DMS 273 treated with DMSO at 0.1 percent for 48 hours (cell line): Measurements from ENCODE around the gene RBMY1A1.
"Not testable (repeated sequence)": the region's sequence is repeated elsewhere in the genome, so short reads cannot be mapped to it uniquely, and the experiment has no call there.

Experiments used
- DNase-seq: peaks from one replicate; lab custom pipeline; 2025; lab: John Stamatoyannopoulos, UW

The RBMY1A1 gene

DNA sequence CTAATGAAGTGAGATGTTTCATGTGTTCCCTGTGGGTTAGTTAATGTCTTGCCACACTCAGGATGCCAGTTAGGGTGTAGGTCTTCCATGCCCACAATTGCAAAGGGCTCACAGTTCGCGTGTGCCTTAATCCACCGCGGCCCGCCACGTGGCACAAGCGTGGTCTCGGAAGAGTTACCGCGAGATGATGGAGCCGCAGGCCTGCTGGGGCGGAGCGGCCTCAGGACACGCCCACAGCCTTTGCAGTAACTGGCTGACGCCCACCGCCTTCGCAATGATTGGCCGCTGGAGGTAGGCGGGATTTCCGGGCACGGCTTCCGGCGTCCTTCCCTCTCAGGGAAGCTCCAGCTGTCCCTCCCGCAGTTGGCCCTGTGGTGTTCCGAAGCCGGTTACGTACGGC lies at the start of gene RBMY1A1:
TSS of gene RBMY1A1 (plus strand) at position 301 of the 400 bp plus-strand sequence. CDS start 2,013 bp downstream, outside the sequence.
- not testable (repeated sequence) for DNase-seq

GRCh38 chrY:21511038-21511437 lies 23.6 kb upstream of the RBMY1A1 start, which contains the start of gene RBMY1B:
Gene RBMY1B (plus strand): TSS chrY:21511338. CDS start chrY:21513351, 2,013 bp downstream.
- not testable (repeated sequence) for DNase-seq

DNA sequence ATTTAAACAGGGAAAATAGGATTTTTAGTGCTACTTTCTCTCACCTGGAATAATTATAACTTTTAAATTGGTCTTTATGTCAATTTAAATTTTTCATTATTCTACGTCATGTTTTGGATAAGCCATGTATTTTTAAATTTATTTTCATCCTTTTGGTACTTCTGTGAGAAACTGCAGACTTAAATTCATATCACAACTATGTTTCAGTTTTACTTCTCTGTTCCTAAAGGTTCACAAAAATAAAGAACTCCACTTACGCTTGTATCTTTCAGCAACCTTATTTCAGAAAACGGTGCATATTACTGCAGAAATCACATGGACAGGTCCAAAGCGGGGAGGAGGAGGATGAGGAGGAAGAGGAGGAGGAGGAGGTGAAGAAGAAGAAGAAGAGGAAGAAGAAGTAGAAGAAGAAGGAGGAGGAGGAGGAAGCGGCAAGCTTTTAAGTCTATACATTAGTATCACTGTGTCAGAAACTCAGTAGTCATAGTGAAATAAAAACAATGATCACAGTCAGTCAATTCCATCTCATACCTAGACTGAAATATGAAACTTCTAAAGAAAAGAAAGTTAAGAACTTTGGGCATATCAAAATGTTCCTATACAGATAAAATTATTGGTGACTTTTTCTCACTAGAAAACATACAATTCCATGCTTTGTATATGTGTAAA lies 24.8 kb downstream of the RBMY1A1 start:
- DNase-seq, result not testable (repeated sequence)

DNA sequence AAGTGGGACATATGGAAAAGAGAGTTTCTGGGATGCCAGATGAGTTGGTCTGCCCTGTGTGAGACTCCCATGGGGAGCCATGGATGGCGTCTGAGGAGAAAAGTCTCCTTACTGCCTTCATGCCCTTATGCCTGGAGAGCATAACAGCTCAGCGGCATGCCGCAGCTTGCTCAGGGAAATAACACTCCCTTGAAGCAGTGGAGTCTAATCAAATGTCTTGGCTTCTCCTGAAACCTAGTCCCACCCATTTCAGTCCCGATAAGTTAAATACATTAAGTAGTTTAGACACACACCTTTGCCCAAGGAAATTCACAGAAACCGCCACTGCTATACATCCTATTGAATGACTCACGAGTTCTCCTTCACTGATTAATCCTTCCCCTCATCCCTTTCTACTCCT lies 50.8 kb downstream of the RBMY1A1 start:
- no peak for DNase-seq

DNA sequence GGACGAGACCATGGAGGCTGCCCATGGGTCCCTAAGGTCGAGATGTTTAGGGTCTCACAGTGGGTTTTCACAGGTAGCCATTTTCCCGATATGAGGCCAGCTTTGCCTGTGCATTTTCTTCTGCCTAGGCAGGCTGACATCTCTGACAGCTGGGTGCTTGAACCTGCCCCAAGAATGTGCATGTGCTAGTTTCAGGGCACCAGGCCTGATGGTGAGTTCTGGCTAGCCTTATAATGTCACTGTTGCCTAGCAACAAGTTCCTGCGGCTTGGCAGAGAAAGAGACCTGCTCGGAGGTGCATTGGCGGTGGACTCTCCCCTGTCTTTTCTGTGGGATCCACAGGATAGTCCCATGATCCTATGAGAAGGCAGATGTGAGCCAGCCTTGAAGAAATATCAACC lies 51.8 kb downstream of the RBMY1A1 start:
- not testable (repeated sequence) for DNase-seq

GRCh38 chrY:21592059-21592458 lies 57.4 kb downstream of the RBMY1A1 start:
- DNase-seq, result no peak

DNA sequence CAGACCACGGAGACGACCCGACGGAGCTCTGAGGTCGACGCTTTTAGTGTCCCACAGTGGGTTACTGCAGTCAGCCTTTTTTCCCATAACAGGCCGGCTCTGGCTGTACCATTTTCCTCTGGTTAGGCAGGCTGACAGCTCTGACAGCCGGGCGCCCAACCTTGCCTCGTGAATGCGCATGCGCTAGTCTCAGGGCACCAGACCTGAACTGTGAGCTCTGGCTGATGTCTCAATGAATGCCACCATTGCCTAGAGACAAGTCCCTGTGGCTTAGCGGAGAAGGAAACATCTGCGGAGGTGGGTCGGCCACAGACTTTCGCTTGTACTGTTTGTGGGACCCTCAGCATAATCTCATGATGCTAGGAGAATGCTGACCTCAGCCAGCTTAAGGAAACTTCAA lies 61.6 kb downstream of the RBMY1A1 start:
- not testable (repeated sequence) for DNase-seq
